Caco-2 (cell line): ENCODE results near the gene WAPL. TPM values are rescaled to one million over a fixed set of nuclear protein-coding genes. Genes with fewer than 3 reads are reported as not detected.

Experiments used
- BruUV-seq: library from RNA; stranded (reverse); fragments of 400-500 nt; replicated peaks from 2 replicates; lab custom pipeline; 2021; lab: Mats Ljungman, UMichigan
- CTCF ChIA-PET: fragments of 300-600 bp; sonication (Branson Sonifier 250); formaldehyde crosslinking; loops from one replicate; lab custom pipeline; 2022; ENCODE audit warnings: antibody characterized with exemption; lab: Charles Lee
- POLR2A ChIA-PET: fragments of 300-600 bp; sonication (Branson Sonifier 250); formaldehyde crosslinking; loops from one replicate; lab custom pipeline; 2022; ENCODE audit warnings: antibody characterized with exemption; lab: Charles Lee
- DNase-seq, 2 experiments: peaks; one replicate each; pipeline versions ENCODE4 v3.0.0 to v3.0.0-alpha.2; 2020 to 2022
- H3K27me3 ChIP-seq: replicated peaks from 2 replicates; pipeline ENCODE4 v1.6.0; 2011; ENCODE audit warnings: low read length; ENCODE audit not compliant: control insufficient read depth, insufficient read depth
- H3K36me3 ChIP-seq: 2 replicates; pipeline ENCODE4 v1.5.1; 2011; ENCODE audit warnings: low read length; ENCODE audit not compliant: control insufficient read depth, insufficient read depth
- H3K4me1 ChIP-seq: fragments of 250-450 bp; sonication (Bioruptor Pico); 2 replicates; pipeline ENCODE4 v1.5.1; 2020; ENCODE audit warnings: mild to moderate bottlenecking
- H3K4me3 ChIP-seq: 2 replicates; pipeline ENCODE4 v1.5.1; 2011; ENCODE audit warnings: low read depth, mild to moderate bottlenecking, control low read depth, low read length
- H3K9me3 ChIP-seq: fragments of 250-450 bp; sonication (Bioruptor Pico); 2 replicates; pipeline ENCODE4 v1.5.1; 2020; ENCODE audit warnings: mild to moderate bottlenecking, moderate library complexity
- H3K27ac Mint-ChIP-seq: one replicate; pipeline ENCODE4 v1.8.0; 2022; ENCODE audit warnings: mixed read lengths; ENCODE audit not compliant: unreplicated experiment
- H3K27me3 Mint-ChIP-seq: one replicate; pipeline ENCODE4 v1.8.0; 2022; ENCODE audit warnings: mixed read lengths; ENCODE audit not compliant: insufficient read depth, unreplicated experiment
- H3K36me3 Mint-ChIP-seq: one replicate; pipeline ENCODE4 v1.8.0; 2022; ENCODE audit warnings: mild to moderate bottlenecking, mixed read lengths; ENCODE audit not compliant: insufficient read depth, unreplicated experiment
- H3K4me1 Mint-ChIP-seq: one replicate; pipeline ENCODE4 v1.8.0; 2022; ENCODE audit warnings: low read depth, mixed read lengths; ENCODE audit not compliant: unreplicated experiment
- H3K4me3 Mint-ChIP-seq: one replicate; pipeline ENCODE4 v1.8.0; 2022; ENCODE audit warnings: mild to moderate bottlenecking, moderate library complexity, mixed read lengths; ENCODE audit not compliant: unreplicated experiment
- H3K9me3 Mint-ChIP-seq: one replicate; pipeline ENCODE4 v1.8.0; 2022; ENCODE audit warnings: mixed read lengths; ENCODE audit not compliant: unreplicated experiment
- intact Hi-C: fragments of 100-400 bp; cut with micrococcal nuclease; formaldehyde crosslinking; loops from one replicate; pipeline ENCODE4 v1.10.0; 2022; ENCODE audit not compliant: unreplicated experiment
- total RNA-seq: library from RNA; stranded (reverse); gene quantifications from 2 replicates; pipeline ENCODE4 v1.2.3, GENCODE V29; 2022
- TF ChIP-seq, protein P1 (sequence below), 2 experiments: fragments of 200-600 bp in 1 of 2; IDR thresholded peaks; 1 replicate in 1 of 2; 2 replicates in 1 of 2; pipeline versions ENCODE4 v1.5.1 to v1.8.0; 2011 to 2022; ENCODE audit warnings: antibody characterized with exemption in 1 of 2, control low read depth in 1 of 2, inconsistent platforms in 1 of 2, low read depth in 1 of 2, low read length in 1 of 2, mild to moderate bottlenecking in 1 of 2, moderate library complexity in 1 of 2; ENCODE audit not compliant: insufficient read depth in 1 of 2, severe bottlenecking in 1 of 2, unreplicated experiment in 1 of 2

The WAPL gene
- total RNA-seq, 1 experiment from 2014 or later: 49.2 TPM

DNA sequence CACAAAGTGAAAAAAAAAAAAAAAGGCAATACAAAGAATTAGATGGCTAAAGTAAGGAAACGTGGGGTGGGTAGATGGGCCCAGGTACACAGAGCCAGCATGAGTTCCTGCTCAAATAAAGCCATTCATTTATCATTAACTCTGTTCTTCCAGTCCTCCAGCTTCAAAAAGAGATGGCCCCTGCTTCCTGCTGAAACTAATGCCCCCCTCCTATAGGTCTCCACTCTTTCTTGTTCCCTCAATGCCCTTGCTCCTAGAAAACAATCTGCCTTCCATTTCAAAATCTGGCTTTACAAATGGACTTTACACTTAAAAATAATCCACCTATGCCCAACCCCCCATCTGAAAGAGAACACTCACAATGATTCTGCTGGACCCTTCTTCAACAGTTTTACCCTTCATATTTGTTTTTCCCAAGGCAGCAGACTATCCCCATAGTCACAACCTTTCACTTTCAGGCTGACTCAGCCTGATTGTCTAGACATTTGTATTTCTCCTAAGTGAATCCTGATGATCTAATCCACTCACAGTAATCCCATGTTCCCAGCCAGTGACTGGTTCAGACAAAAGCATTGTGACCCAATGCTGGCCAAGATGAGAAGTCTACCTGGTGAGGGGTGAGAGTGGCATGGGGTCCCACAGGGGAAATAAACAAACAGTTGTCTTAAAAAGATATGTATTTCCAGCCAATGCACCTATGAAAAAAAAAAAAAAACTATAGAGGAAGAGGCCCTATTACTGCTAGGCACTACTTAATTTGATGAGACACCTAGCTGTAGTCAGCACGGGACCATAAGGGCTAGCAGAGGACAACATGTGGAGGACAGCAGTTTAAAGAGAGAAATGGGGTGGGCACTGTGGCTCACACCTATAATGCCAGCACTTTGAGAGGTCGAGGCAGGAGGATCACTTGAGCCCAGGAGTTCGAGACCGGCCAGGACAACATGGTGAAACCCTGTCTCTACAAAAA, 80.4 kb downstream of the WAPL start:
- peaks cover 3% of the 10 kb centered on the region; the same call in 1 of the 2 replicates for H3K36me3 ChIP-seq
- intact Hi-C loops: no loop called here

DNA sequence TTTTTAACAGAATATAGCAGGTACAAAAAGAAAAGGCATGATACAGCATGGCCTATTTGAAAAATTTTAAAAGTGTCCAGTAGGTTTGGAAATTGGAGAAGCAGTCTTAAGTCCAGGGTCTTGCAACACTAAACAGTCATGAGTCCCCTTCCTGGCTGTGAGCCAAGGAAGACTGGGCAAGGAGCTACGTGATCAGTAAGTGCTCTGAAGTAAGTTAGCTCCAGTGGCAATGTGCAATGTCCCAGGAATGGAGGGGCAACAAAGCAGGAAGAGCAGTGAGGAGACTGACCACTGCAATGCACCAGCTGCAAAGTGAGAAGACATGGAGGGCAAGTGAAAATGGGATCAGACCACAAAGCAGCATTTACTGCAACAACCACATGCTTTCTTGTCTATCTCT, 82.0 kb downstream of the WAPL start:
- Mint-ChIP-seq H3K27ac (peak overlapping the region; percentile 33), H3K9me3 (no peaks in the 10 kb centered on the region), H3K4me3 (no peak overlapping the region), H3K36me3 (peaks cover 83% of the 10 kb centered on the region), H3K4me1 (peaks cover 18% of the 10 kb centered on the region), H3K27me3 (no peaks in the 10 kb centered on the region)
- TF ChIP-seq, protein P1, sequence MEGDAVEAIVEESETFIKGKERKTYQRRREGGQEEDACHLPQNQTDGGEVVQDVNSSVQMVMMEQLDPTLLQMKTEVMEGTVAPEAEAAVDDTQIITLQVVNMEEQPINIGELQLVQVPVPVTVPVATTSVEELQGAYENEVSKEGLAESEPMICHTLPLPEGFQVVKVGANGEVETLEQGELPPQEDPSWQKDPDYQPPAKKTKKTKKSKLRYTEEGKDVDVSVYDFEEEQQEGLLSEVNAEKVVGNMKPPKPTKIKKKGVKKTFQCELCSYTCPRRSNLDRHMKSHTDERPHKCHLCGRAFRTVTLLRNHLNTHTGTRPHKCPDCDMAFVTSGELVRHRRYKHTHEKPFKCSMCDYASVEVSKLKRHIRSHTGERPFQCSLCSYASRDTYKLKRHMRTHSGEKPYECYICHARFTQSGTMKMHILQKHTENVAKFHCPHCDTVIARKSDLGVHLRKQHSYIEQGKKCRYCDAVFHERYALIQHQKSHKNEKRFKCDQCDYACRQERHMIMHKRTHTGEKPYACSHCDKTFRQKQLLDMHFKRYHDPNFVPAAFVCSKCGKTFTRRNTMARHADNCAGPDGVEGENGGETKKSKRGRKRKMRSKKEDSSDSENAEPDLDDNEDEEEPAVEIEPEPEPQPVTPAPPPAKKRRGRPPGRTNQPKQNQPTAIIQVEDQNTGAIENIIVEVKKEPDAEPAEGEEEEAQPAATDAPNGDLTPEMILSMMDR (IDR thresholded peaks at IDR 0.05; ENCODE audit: insufficient read depth in 1 of 2, low read depth in 1 of 2, low read length in 1 of 2, severe bottlenecking in 1 of 2, unreplicated experiment in 1 of 2): no peak
- Histone ChIP-seq H3K36me3 (peaks cover 2% of the 10 kb centered on the region; the same call in 1 of the 2 replicates), H3K4me1 (peaks cover 13% of the 10 kb centered on the region; the same call in 1 of the 2 replicates), H3K9me3 (no peaks in the 10 kb centered on the region), H3K4me3 (no peak overlapping the region), H3K27me3 (no peaks in the 10 kb centered on the region)
- ChIA-PET POLR2A (no interaction called here), CTCF (interaction anchor here (0.9 kb wide), 1 partner anchor 39 kb away, joined by 4 read pairs; no protein-coding TSS in a partner anchor)
- no TSS peak for BruUV-seq
- intact Hi-C loops: loop anchor here (2.0 kb wide), 1 partner anchor 39 kb away; no protein-coding TSS in a partner anchor
- no peak for DNase-seq

More for the DNA sequence above, 80.4 kb downstream of the WAPL start:
- no peaks in the 10 kb centered on the region for H3K9me3 Mint-ChIP-seq
- ChIA-PET CTCF (interaction anchor here (0.7 kb wide), 1 partner anchor 596 kb away, joined by 4 read pairs; no protein-coding TSS in a partner anchor), POLR2A (no interaction called here)
- no peaks in the 10 kb centered on the region for H3K27me3 Mint-ChIP-seq
- H3K4me1 Mint-ChIP-seq: peaks cover 18% of the 10 kb centered on the region
- no peaks in the 10 kb centered on the region for H3K27me3 ChIP-seq
- H3K27ac Mint-ChIP-seq: peak overlapping the region; percentile 37
- peak in 1 of 2 experiments; percentile 16 for DNase-seq
- peaks cover 90% of the 10 kb centered on the region for H3K36me3 Mint-ChIP-seq
- peaks cover 13% of the 10 kb centered on the region; the same call in 1 of the 2 replicates for H3K4me1 ChIP-seq
- TF ChIP-seq, protein P1 (IDR thresholded peaks at IDR 0.05; ENCODE audit: insufficient read depth in 1 of 2, low read depth in 1 of 2, low read length in 1 of 2, severe bottlenecking in 1 of 2, unreplicated experiment in 1 of 2): no peak
- no peak overlapping the region for H3K4me3 Mint-ChIP-seq
- no TSS peak for BruUV-seq
- H3K4me3 ChIP-seq: no peak overlapping the region
- H3K9me3 ChIP-seq: no peaks in the 10 kb centered on the region

DNA sequence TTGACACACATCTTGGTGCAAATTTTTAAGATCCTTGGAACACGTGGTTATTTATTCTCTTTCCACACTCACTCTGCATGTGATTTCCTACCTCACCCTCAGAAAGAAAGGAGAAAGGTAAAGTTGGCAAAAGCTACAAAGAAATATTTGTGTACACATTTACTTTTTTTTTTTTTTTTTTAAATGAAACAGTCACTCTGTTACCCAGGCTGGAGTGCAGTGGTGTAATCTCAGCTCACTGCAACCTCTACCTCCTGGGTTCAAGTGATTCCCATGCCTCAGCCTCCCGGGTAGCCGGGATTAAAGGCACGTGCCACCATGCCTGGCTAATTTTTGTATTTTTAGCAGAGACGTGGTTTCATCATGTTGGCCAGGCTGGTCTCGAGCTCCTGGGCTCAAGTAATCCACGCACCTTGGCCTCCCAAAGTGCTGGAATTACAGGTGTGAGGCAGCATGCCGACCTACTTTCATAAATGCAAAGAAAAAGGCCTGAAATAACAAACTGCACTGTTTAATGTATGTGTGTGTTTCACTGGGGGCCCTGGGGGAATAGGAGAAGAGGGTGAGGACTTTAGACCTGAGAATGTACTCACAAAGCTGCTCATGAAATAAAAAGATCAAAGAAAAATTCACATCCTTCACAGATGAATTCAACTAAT, 83.4 kb downstream of the WAPL start:
- H3K4me1 Mint-ChIP-seq: peaks cover 18% of the 10 kb centered on the region

More for the DNA sequence above, 83.4 kb downstream of the WAPL start:
- H3K27me3 ChIP-seq: no peaks in the 10 kb centered on the region
- no peaks in the 10 kb centered on the region for H3K9me3 Mint-ChIP-seq
- H3K9me3 ChIP-seq: no peaks in the 10 kb centered on the region
- peaks cover 8% of the 10 kb centered on the region; the same call in 1 of the 2 replicates for H3K4me1 ChIP-seq
- intact Hi-C loops: loop anchor here (2.0 kb wide), 1 partner anchor 37 kb away; no protein-coding TSS in a partner anchor
- TF ChIP-seq, protein P1 (IDR thresholded peaks at IDR 0.05; ENCODE audit: insufficient read depth in 1 of 2, low read depth in 1 of 2, low read length in 1 of 2, severe bottlenecking in 1 of 2, unreplicated experiment in 1 of 2): no peak
- ChIA-PET POLR2A (no interaction called here), CTCF (interaction anchor here (1.2 kb wide), 1 partner anchor 38 kb away, joined by 5 read pairs; no protein-coding TSS in a partner anchor)
- no TSS peak for BruUV-seq
- no peaks in the 10 kb centered on the region for H3K27me3 Mint-ChIP-seq
- H3K27ac Mint-ChIP-seq: no peak overlapping the region
- peak in 1 of 2 experiments; percentile 14 for DNase-seq
- no peak overlapping the region for H3K4me3 ChIP-seq
- no peak overlapping the region for H3K4me3 Mint-ChIP-seq
- H3K36me3 ChIP-seq: peaks cover 2% of the 10 kb centered on the region; the same call in 1 of the 2 replicates
- peaks cover 74% of the 10 kb centered on the region for H3K36me3 Mint-ChIP-seq
